ENCODE results near the gene COL23A1. TPM values are rescaled to one million over a fixed set of nuclear protein-coding genes. Genes with fewer than 3 reads are reported as not detected.

Gene COL23A1
- total and polyA plus RNA-seq, 2 experiments from 2014 or later: 4.8 to 8.2 TPM

- TF ChIP-seq REST (IDR thresholded peaks at IDR 0.05; ENCODE audit: unreplicated experiment) (no peak), EZH2phosphoT487 (IDR thresholded peaks at IDR 0.05; ENCODE audit: unreplicated experiment) (no peak)
These were observed 229.8 kb downstream of the COL23A1 start (continued) for GRCh38 chr5:178360222-178360925.

- H3K4me3 Mint-ChIP-seq: no peak overlapping the region
- H3K4me1 Mint-ChIP-seq: peaks cover 34% of the 10 kb centered on the region
- TF ChIP-seq ETS1 (IDR thresholded peaks at IDR 0.05) (no peak), NANOG (IDR thresholded peaks at IDR 0.05; ENCODE audit: borderline replicate concordance) (no peak), ZNF462 (CRISPR knock-in tag; IDR thresholded peaks at IDR 0.05) (no peak), STAT1 (IDR thresholded peaks at IDR 0.05; ENCODE audit: unreplicated experiment) (no peak), ZNF331 (CRISPR knock-in tag; IDR thresholded peaks at IDR 0.05; ENCODE audit: low read depth) (no peak), CREB1 (CRISPR knock-in tag; IDR thresholded peaks at IDR 0.05; ENCODE audit: low read depth) (no peak), EZH2phosphoT487 (IDR thresholded peaks at IDR 0.05; ENCODE audit: unreplicated experiment) (no peak), CTCF (conservative IDR thresholded peaks at IDR 0.05; ENCODE audit: low read depth in 2 of 2) (no peak)
These were observed 230.5 kb downstream of the COL23A1 start for GRCh38 chr5:178359738-178360137.

More at GRCh38 chr5:178359738-178360137, 230.5 kb downstream of the COL23A1 start:
- Histone ChIP-seq H3K4me3 (no peak overlapping the region), H3K27me3 (ENCODE audit: insufficient read depth) (no peaks in the 10 kb centered on the region), H2AFZ (no peak overlapping the region), H3K4me1 (ENCODE audit: insufficient read depth) (peaks cover 20% of the 10 kb centered on the region), H3K4me2 (no peak overlapping the region), H4K20me1 (replicated peaks; ENCODE audit: insufficient read depth) (no peaks in the 10 kb centered on the region), H3K9me2 (ENCODE audit: insufficient read depth) (no peaks in the 10 kb centered on the region), H3F3A (replicated peaks; ENCODE audit: low read depth) (peaks cover 18% of the 10 kb centered on the region), H3K27ac (ENCODE audit: low read depth) (0 out of 2 replicates have a peak overlapping the region, but pooled peaks have one; percentile 26), H3K36me3 (ENCODE audit: insufficient read depth) (no peaks in the 10 kb centered on the region), H3K79me2 (replicated peaks; ENCODE audit: insufficient read depth) (no peaks in the 10 kb centered on the region)
- no peak for DNase-seq (ENCODE audit: low spot score)
- no peak overlapping the region; the same call in 1 of the 2 replicates for H3K27ac Mint-ChIP-seq
- H3K36me3 Mint-ChIP-seq (ENCODE audit: low read depth): no peaks in the 10 kb centered on the region
- 0 out of 3 replicates have a peak, but pooled peaks have one; percentile 4 for ATAC-seq
- H3K27me3 Mint-ChIP-seq (ENCODE audit: insufficient read depth, low read depth, poor library complexity): peaks cover 10% of the 10 kb centered on the region
- H3K9me3 Mint-ChIP-seq: no peaks in the 10 kb centered on the region; the same call in 2 of the 3 replicates

All from GM23338 (cell line).